Prostate gland (tissue), 2 donors: ENCODE results near the gene C10orf67. TPM values are rescaled to one million over a fixed set of nuclear protein-coding genes. Genes with fewer than 3 reads are reported as not detected.

Source experiments
- DNase-seq: peaks from one replicate; pipeline ENCODE4 v3.0.0-alpha.2; 2019; ENCODE audit warnings: low spot score
- H3K27ac ChIP-seq, 2 donors: fragments of 200-600 bp; sonication (generic); 2 replicates each; pipeline ENCODE4 v1.5.1; 2017 to 2019
- H3K27me3 ChIP-seq: fragments of 200-600 bp; sonication (generic); replicated peaks from 2 replicates; pipeline ENCODE4 v1.5.1; 2019; ENCODE audit not compliant: insufficient read depth
- H3K36me3 ChIP-seq, 2 donors: fragments of 200-600 bp; sonication (generic); 1 replicate in 1 of 2; 2 replicates in 1 of 2; pipeline versions ENCODE4 v1.5.1 to v1.8.1; 2017 to 2019
- H3K4me1 ChIP-seq: fragments of 200-600 bp; sonication (generic); replicated peaks from 2 replicates; pipeline ENCODE4 v1.5.1; 2019
- H3K4me3 ChIP-seq, 2 donors: fragments of 200-600 bp; sonication (generic); 2 replicates each; pipeline ENCODE4 v1.5.1; 2017 to 2019
- H3K9me3 ChIP-seq: fragments of 200-600 bp; sonication (generic); 2 replicates; pipeline ENCODE4 v1.5.1; 2017
- POLR2A ChIP-seq: fragments of 450-650 bp; IDR thresholded peaks from one replicate; pipeline ENCODE4 v1.6.1; 2016; ENCODE audit warnings: antibody characterized with exemption, mild to moderate bottlenecking
- POLR2AphosphoS5 ChIP-seq: sonication (generic); formaldehyde crosslinking; IDR thresholded peaks from one replicate; pipeline ENCODE4 v1.6.1; 2017; ENCODE audit warnings: antibody characterized with exemption
- WGBS: methylation state at CpG from one replicate; pipeline ENCODE4 v1.1.5; 2018; 5-methylcytosine and 5-hydroxymethylcytosine counted together
- intact Hi-C: fragments of 100-400 bp; cut with DNase I; formaldehyde crosslinking; loops from one replicate; pipeline ENCODE4 v1.14.2; 2022
- total RNA-seq, 2 donors: library from RNA; depleted of rRNA; stranded (reverse); fragments of >200 nt; gene quantifications; one replicate each; pipeline ENCODE4 v1.1.0, GENCODE V29; 2016
- TF ChIP-seq, protein P1 (sequence below), 4 experiments: fragments of 200-600 bp in 2 of 4; fragments of 450-650 bp in 2 of 4; sonication (generic) in 2 of 4; IDR thresholded peaks; 1 replicate in 3 of 4; 2 replicates in 1 of 4; pipeline ENCODE4 v1.5.1; 2016 to 2019; ENCODE audit warnings: antibody characterized with exemption in 4 of 4, mild to moderate bottlenecking in 2 of 4, moderate library complexity in 2 of 4

C10orf67 gene
- total RNA-seq, 2 donors from 2014 or later, result 1.0 TPM; not detected in 1

DNA sequence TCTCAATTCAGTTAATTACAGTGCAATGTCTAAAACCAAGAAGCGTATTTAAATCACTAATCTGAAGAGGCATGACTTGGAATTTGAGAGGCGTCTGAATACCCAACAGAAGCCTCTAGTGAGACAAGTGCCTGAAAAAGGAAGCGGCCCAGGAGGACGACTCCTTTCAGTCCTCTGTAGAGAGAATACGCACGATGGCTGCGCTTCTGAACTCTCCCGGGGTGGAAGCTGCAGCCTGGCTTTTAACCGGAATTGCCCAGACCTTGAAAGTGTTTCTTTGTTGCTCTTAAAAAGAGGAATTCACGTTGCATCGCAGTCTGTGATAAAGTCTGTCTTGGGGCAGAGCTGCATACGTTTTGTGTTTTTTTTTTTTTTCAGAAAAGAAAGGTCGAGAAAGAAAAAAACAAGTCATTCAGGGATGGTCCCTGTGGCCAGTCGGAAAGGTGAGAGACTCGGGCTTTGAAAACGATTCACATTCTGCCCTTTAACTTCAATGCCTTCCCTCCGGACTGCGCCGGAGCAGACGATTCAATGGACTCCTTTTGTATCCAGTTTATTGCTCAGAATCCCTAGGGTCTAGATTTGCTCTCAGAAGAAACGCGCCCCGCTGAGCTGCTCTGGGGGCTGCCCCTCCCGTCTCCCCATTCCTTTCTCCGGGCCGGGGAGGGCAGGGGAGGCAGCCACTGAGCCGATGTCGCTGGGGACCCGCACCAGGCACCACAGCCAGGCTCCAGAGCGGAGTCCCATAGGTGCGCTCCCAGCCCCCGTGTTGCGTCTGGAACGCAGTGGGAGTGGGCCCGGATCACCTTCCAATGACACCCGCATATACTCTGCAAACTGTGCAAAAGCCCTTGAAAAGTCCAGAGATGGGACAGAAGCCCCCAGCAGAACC is 153.5 kb downstream of the C10orf67 start:
- intact Hi-C loops, result no loop called here
- no peak for DNase-seq
- H3K4me1 ChIP-seq, result no peaks in the 10 kb centered on the region
- TF ChIP-seq, protein P1, sequence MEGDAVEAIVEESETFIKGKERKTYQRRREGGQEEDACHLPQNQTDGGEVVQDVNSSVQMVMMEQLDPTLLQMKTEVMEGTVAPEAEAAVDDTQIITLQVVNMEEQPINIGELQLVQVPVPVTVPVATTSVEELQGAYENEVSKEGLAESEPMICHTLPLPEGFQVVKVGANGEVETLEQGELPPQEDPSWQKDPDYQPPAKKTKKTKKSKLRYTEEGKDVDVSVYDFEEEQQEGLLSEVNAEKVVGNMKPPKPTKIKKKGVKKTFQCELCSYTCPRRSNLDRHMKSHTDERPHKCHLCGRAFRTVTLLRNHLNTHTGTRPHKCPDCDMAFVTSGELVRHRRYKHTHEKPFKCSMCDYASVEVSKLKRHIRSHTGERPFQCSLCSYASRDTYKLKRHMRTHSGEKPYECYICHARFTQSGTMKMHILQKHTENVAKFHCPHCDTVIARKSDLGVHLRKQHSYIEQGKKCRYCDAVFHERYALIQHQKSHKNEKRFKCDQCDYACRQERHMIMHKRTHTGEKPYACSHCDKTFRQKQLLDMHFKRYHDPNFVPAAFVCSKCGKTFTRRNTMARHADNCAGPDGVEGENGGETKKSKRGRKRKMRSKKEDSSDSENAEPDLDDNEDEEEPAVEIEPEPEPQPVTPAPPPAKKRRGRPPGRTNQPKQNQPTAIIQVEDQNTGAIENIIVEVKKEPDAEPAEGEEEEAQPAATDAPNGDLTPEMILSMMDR (IDR thresholded peaks at IDR 0.05), result no peak
- TF ChIP-seq POLR2AphosphoS5 (no peak), POLR2A (no peak)
- H3K9me3 ChIP-seq, result no peaks in the 10 kb centered on the region
- no peak overlapping the region for H3K27ac ChIP-seq
- peaks cover 46% of the 10 kb centered on the region for H3K27me3 ChIP-seq
- 4% methylated on average over 36 of the region's 36 CpGs for WGBS
- no peaks in the 10 kb centered on the region for H3K36me3 ChIP-seq
- no peak overlapping the region for H3K4me3 ChIP-seq

DNA sequence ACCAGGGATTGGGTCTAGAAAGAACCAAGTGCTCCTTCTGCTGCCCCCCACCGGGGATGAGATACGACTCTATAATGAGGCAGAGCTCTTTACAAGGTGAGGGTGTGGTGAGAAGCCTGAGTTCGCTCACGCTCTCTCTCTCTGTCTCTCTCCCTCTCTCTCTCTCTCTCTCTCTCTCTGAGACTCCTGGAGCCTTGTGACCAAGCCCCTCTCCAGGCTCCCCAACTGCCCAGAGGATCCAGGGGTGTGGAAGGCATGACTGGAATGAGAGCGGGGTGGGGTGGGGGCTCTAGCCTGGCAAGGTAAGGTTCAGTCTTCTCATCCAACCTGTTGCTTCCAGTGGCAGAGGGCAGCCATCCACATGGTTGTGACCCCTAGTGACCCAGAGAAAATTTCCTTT is 155.6 kb downstream of the C10orf67 start:
- no peak overlapping the region for H3K4me3 ChIP-seq
- no peaks in the 10 kb centered on the region for H3K9me3 ChIP-seq
- no peak overlapping the region for H3K27ac ChIP-seq
- H3K27me3 ChIP-seq, result peaks cover 28% of the 10 kb centered on the region
- intact Hi-C loops, result no loop called here
- H3K36me3 ChIP-seq, result no peaks in the 10 kb centered on the region
- TF ChIP-seq POLR2A (no peak), POLR2AphosphoS5 (no peak)
- TF ChIP-seq, protein P1 (IDR thresholded peaks at IDR 0.05), result no peak
- no peak for DNase-seq
- WGBS, result 40% methylated on average over 5 of the region's 5 CpGs
- H3K4me1 ChIP-seq, result no peaks in the 10 kb centered on the region

DNA sequence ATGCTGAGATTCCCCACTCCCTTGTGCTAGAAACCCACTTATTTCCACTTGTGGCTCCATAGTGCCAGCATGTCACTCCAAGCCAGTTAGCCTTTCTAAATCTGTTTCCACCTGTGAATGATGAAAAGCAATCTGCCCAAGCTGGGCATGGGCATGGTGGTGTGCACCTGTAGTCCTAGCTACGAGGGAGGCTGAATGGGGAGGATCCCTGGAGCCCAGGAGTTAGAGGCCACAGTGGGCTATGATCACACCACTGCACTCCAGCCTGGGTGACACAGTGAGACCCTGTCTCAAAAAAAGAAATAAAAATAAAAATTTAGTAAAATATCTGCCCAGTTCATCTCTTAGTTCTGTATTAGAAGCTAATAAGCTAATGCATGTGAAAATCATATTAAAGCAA is 157.4 kb downstream of the C10orf67 start:
- no peaks in the 10 kb centered on the region for H3K36me3 ChIP-seq
- no peak for TF ChIP-seq POLR2AphosphoS5
- no peak for TF ChIP-seq POLR2A
- TF ChIP-seq, protein P1 (IDR thresholded peaks at IDR 0.05), result no peak
- 83% methylated on average over 1 of the region's 1 CpG for WGBS
- no peaks in the 10 kb centered on the region for H3K9me3 ChIP-seq
- intact Hi-C loops, result no loop called here
- no peak overlapping the region for H3K27ac ChIP-seq
- H3K4me3 ChIP-seq, result no peak overlapping the region
- H3K27me3 ChIP-seq, result peaks cover 19% of the 10 kb centered on the region
- H3K4me1 ChIP-seq, result no peaks in the 10 kb centered on the region
- no peak for DNase-seq

DNA sequence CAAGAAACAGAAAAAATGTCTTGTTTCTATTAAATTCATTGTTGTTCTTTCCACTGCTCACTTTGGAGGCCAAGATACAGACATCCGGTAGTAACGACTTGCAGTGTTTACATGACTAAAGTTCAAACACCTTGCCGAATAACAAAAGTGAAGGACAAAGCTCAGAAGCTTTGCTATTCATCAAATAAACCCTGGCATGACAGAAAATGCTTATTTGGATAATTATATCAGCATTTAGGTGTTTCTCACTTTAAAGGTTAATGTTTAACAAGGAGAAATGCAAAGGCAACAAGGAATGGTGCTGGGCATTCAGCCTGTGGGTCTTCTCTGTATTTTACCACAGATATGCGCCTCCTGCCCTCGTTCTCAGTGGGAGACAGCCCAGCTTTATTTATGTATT is 157.9 kb downstream of the C10orf67 start:
- TF ChIP-seq, protein P1 (IDR thresholded peaks at IDR 0.05), result no peak
- TF ChIP-seq POLR2AphosphoS5, result no peak
- TF ChIP-seq POLR2A, result no peak
- no peak for DNase-seq
- no peaks in the 10 kb centered on the region for H3K4me1 ChIP-seq
- no peaks in the 10 kb centered on the region for H3K36me3 ChIP-seq
- no peak overlapping the region for H3K27ac ChIP-seq
- intact Hi-C loops, result no loop called here
- no peak overlapping the region for H3K4me3 ChIP-seq
- 16% methylated on average over 5 of the region's 5 CpGs for WGBS
- no peaks in the 10 kb centered on the region for H3K9me3 ChIP-seq
- peaks cover 14% of the 10 kb centered on the region for H3K27me3 ChIP-seq

DNA sequence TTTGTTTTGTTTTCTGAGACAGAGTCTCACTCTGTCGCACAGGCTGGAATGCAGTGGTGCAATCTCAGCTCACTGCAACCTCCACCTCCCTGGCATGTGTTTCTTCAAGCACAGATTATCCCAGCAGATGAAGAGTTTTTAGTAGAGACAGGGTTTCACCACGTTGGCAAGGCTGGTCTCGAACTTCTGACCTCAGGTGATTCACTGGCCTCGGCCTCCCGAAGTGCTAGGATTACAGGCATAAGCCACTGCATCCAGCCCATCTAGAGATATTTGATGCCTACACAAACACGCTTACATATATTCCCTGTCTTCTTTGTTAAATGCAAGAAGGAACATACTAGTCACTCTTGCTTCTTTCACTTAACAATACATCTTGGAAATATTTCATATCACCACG is 158.4 kb downstream of the C10orf67 start:
- Histone ChIP-seq H3K27me3 (peaks cover 9% of the 10 kb centered on the region), H3K9me3 (no peaks in the 10 kb centered on the region), H3K4me3 (no peak overlapping the region), H3K4me1 (no peaks in the 10 kb centered on the region), H3K36me3 (no peaks in the 10 kb centered on the region), H3K27ac (no peak overlapping the region)
- TF ChIP-seq, protein P1 (IDR thresholded peaks at IDR 0.05), result no peak
- TF ChIP-seq POLR2A (no peak), POLR2AphosphoS5 (no peak)
- 58% methylated on average over 7 of the region's 7 CpGs for WGBS
- intact Hi-C loops, result no loop called here
- no peak for DNase-seq
